HL-60/S4 (cell line): Measurements from ENCODE around the gene ITPRID1.

Experiments
- in situ Hi-C: fragments of 300-500 bp; cut with MboI; formaldehyde crosslinking; loops from 2 replicates; pipeline ENCODE4 v1.14.3; 2022; ENCODE audit warnings: low sequenced_read_pairs

Gene ITPRID1

DNA sequence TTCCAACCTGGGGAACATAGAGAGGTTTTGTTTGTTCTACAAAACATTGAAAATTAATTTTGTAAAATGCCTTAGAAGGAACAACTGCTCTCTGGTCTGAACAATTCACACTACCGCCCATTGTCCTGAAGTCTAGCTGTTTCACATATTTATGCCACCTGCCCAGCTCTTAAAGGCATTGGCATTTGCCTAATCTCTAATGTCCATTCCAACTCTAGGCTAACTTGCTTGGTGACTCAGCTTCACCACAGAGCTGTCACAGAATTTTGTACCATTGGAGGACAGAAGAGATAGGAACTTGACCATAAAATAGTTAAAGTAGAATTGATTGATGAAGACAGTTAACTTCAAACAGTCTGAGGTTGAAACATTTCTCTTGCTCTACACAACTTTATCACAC lies 119.6 kb downstream of the ITPRID1 start:
- in situ Hi-C loops = no loop called here

DNA sequence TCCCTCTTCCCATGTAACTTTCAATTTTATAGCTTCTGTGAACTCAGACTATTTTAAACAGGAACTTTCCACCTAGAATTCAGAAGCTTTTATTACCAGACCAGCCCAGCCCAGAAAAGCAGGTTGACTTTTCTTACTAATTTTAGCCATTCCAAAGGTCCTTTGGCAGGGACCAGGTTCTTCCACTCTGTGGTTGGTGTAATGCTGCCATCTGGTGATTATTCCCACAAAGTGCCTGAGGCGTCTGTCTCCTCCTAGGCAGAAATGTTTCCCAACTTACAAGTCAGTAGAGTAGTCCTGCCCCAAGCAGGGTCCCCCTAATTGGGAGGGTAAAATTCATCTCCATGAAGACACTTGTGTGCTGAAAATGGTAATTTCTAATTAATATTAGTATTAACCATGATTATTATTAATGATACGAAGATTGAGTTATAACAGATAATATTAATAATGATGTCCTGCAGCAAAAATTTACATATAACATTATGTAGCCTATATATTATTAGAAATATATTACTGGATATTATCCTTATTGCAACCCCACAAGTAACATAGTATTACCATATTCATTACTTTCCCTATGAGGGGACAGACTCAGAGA lies 120.1 kb downstream of the ITPRID1 start:
- in situ Hi-C loops = no loop called here

GRCh38 chr7:31640381-31640780 lies 126.5 kb downstream of the ITPRID1 start:
- in situ Hi-C loops = no loop called here

GRCh38 chr7:31642681-31643115 lies 128.8 kb downstream of the ITPRID1 start:
- in situ Hi-C loops = no loop called here

DNA sequence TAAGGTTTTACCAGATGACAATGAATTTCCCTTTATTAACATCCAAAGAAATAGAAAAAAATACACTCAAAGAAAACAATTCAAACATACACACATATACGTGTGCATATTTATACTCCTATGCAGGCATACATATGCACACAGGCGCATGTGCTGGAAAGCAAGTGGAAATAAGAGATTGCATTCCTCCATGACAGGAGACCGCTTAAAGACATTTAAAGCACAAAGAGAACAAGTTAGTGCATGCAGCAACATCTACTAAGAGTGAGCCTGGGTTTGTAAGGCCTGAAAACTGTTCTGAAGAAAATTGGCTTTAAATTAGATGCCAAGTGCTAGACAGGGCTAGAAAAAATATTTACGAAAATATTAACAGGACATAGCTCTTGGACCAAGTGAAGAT lies 133.1 kb downstream of the ITPRID1 start:
- in situ Hi-C loops = no loop called here

DNA sequence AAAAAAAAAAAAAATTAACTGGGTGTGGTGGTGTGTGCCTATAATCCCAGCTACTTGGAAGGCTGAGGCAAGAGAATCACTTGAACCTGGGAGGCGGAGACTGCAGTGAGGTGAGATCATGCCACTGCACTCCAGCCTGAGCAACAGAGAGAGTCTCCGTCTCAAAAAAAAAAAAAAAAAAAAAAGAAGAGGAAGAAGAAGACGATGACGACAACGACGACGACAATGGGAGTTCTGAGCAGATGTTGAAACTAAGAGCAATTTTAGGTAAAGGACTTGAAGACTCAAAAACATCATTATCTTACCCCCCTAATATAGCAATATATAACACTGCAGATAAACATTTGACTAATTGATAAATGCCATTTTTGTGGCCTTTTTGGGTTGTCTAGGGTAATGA lies 133.6 kb downstream of the ITPRID1 start:
- in situ Hi-C loops = no loop called here

DNA sequence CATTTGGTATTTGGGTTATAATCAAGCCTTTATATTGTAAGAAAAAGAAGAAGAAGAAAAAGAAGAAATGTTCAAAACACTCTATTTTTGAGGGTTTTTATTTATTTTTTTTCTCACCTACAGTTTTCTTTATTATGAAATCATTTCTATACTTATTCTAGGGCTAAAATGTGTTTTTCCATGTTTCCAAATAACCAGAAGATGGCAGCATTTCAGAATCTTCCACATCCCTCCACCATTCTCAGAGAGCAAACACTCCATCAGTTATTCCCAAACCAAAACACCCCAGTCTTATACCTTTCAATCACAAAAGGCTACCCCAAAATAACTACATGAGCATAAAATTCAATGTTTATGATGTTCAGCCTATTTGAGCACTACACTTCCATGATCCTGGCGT lies 134.4 kb downstream of the ITPRID1 start:
- in situ Hi-C loops = no loop called here

- in situ Hi-C loops = no loop called here
Measured at GRCh38 chr7:31648880-31649279, 135.0 kb downstream of the ITPRID1 start.

- in situ Hi-C loops = no loop called here
Measured at GRCh38 chr7:31651234-31652062, 137.6 kb downstream of the ITPRID1 start.

GRCh38 chr7:31652063-31652326 lies 138.1 kb downstream of the ITPRID1 start:
- in situ Hi-C loops = no loop called here

- in situ Hi-C loops = no loop called here
Measured at GRCh38 chr7:31663072-31663471, 149.2 kb downstream of the ITPRID1 start.

DNA sequence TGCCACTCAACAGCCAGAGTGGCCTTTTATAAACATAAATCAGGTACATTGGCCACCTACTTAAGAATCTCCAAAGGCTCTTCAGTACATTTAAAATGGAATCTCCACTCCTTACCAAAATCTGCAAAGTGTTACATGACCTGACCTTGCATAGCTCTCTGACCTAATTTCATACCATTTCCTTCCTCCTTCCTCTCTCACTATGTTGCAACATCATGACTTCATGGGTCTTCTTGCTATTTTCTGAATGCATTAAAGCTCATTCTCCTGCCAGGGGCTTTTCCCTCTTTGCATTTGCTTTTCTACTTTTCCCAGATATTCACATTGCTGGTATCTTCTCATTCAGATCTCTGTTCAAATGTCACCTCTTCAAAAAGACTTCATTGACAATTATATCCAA lies 151.0 kb downstream of the ITPRID1 start:
- in situ Hi-C loops = no loop called here

GRCh38 chr7:31665546-31665945 lies 151.7 kb downstream of the ITPRID1 start:
- in situ Hi-C loops = no loop called here

DNA sequence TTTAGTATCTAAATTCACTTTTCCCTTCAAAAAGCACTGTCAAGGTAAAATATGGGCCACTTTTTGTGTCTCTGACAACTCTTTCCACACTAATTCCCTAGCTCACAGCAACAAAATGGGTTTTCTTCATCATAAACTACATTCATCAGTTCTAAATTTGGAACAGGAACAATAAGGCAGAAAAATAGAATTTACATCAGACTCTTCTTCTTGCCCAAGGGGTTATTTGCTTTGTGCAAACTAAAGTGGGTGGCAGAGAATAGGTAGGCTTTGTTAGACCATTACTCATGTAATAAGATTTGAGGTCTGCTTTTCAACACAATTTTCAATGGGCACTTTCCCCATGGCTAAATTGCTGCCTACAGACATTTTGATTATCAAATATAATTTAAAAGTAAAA lies 155.6 kb downstream of the ITPRID1 start:
- in situ Hi-C loops = no loop called here

DNA sequence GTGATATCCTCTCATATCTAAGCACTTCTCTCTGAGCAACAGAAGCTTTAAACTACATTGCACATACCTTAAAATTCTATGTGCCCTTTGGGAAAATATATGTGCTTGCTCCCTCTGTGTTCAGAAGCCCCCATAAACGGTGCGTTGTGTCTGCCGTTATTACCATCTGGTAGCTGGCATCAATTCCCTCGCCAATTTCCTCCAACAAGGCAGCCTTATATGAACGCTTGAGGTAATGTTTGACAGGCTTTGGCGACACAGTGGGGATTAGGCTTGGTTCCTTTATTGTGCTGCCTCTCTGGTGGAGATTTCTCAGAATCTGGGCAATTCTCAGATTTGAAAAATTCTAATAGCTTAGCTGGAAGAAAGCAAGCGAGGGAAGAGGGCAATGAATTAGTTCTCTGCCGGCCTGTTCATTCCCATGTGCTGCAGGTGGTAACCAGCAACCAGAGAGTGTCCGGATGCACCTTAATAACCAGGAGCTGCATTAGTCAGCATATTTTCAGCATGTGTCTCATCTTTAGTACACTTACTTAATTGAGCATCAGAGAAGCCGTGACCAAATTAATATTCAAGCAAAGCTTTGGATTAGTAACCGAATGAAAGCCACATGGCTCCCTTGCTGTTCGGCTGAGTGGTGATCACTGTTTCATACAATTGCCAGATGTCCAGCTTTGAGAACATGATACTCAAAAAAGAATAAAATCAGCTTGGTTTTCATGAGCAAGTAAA lies 165.8 kb downstream of the ITPRID1 start:
- in situ Hi-C loops = no loop called here

- in situ Hi-C loops = no loop called here
Measured at GRCh38 chr7:31683445-31684225, 169.7 kb downstream of the ITPRID1 start.

- in situ Hi-C loops = no loop called here
Measured at GRCh38 chr7:31687024-31687748, 173.3 kb downstream of the ITPRID1 start, which contains the start of gene PPP1R17. Gene PPP1R17 (plus strand): TSS chr7:31687215. CDS start chr7:31692442, 5,227 bp downstream.

- in situ Hi-C loops = no loop called here
Measured at GRCh38 chr7:31688372-31688771, 174.5 kb downstream of the ITPRID1 start.

- in situ Hi-C loops = no loop called here
Measured at GRCh38 chr7:31688996-31689395, 175.1 kb downstream of the ITPRID1 start.

- in situ Hi-C loops = no loop called here
Measured at GRCh38 chr7:31690935-31691334, 177.0 kb downstream of the ITPRID1 start.

DNA sequence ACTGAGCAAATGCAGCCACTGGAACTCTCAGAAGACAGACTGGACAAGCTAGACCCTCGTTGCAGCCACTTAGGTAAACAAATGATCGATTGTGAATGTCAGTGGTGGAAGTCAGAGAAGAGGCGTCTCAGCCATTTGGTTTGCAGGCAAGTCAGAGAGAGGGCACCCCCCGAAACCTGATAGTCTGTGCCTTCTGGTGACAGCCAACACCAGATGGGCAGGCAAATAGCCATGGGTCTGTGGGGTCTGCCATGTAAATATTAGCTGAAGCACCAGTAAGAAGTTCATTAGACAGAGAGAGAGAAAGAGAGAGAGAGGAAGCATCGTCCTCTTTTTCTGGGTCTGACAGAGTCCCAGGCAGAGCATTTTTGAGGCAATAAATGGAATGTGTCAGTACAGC lies 178.6 kb downstream of the ITPRID1 start:
- in situ Hi-C loops = no loop called here
